Fibroblast of lung (primary cell): ENCODE measurements around the gene ARHGEF19.

Source experiments
- CTCF ChIP-seq, 2 donors: IDR thresholded peaks in 1 of 2; conservative IDR thresholded peaks in 1 of 2; 1 replicate in 1 of 2; 2 replicates in 1 of 2; pipeline ENCODE4 v1.5.1; 2011 to 2012; ENCODE audit warnings: low read length in 2 of 2, control low read depth in 1 of 2, inconsistent platforms in 1 of 2, low read depth in 1 of 2, mild to moderate bottlenecking in 1 of 2
- EZH2 ChIP-seq: IDR thresholded peaks from 2 replicates; pipeline ENCODE4 v1.5.1; 2012; ENCODE audit warnings: low read length, control low read depth, mild to moderate bottlenecking; ENCODE audit errors: missing control alignments

GRCh38 chr1:16217061-16217785 is 4.8 kb upstream of the ARHGEF19 start:
- TF ChIP-seq CTCF (conservative IDR thresholded peaks at IDR 0.05 in 1 of 2, IDR thresholded peaks at IDR 0.05 in 1 of 2; ENCODE audit: low read depth in 1 of 2, low read length in 2 of 2), result no peak
- TF ChIP-seq EZH2, result no peak
